ENCODE results near the gene PI4K2A. TPM values are rescaled to one million over a fixed set of nuclear protein-coding genes. Genes with fewer than 3 reads are reported as not detected.
"Not testable (repeated sequence)": the region's sequence is repeated elsewhere in the genome, so short reads cannot be mapped to it uniquely, and the experiment has no call there.

PI4K2A gene
- total RNA-seq, 5 donors from 2014 or later (not counting 1 experiment from before 2014, with no cell fraction given) = 9.0 to 23.1 (median 11.0) TPM

DNA sequence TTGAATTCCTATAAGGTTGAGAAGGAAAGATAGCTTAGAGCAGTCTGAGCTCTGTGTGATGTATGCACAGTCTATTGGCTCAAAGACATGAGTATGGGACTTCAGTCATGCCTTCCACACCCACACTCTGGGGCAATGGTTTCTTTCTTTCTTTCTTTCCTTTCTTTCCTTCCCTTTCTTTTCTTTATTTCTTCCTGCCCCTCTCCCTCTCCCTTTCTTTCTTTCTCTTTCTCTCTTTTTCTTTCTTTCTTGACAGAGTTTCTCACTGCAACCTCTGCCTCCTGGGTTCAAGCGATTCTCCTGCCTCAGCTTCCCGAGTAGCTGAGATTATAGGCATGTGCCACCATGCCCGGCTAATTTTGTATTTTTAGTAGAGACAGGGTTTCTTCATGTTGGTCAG, 1.4 kb upstream of the PI4K2A start:
- H3K4me3 ChIP-seq (ENCODE audit: control insufficient read depth in 1 of 2, extremely low read depth in 1 of 2, low read length in 1 of 2); H3K27me3 ChIP-seq (replicated peaks in 1 of 2; ENCODE audit: control insufficient read depth in 2 of 2, extremely low read depth in 1 of 2, insufficient read depth in 2 of 2, low read length in 1 of 2); ATAC-seq (replicated peaks in 1 of 4); H3K27ac Mint-ChIP-seq; DNase-seq; H3K4me3 Mint-ChIP-seq; H3K9me3 ChIP-seq; H3K36me3 ChIP-seq (ENCODE audit: control insufficient read depth in 2 of 2, extremely low read depth in 1 of 2, insufficient read depth in 1 of 2, low read length in 1 of 2); H3K36me3 Mint-ChIP-seq; CTCF ChIA-PET; H3K9me3 Mint-ChIP-seq; H3K27ac ChIP-seq (ENCODE audit: low read length); H3K27me3 Mint-ChIP-seq; POLR2A ChIA-PET: not testable (repeated sequence)
- H3K4me1 Mint-ChIP-seq = peaks cover 24 to 27% (median 25%) of the 10 kb centered on the region in 3 donors
- WGBS (ENCODE audit: insufficient coverage) = no CpG with 5 or more reads among the region's 3 CpGs
- H3K4me1 ChIP-seq (ENCODE audit: control insufficient read depth in 1 of 2, extremely low read depth in 1 of 2, insufficient read depth in 2 of 2, low read length in 2 of 2) = peaks cover 10 to 18% of the 10 kb centered on the region in 2 experiments

DNA sequence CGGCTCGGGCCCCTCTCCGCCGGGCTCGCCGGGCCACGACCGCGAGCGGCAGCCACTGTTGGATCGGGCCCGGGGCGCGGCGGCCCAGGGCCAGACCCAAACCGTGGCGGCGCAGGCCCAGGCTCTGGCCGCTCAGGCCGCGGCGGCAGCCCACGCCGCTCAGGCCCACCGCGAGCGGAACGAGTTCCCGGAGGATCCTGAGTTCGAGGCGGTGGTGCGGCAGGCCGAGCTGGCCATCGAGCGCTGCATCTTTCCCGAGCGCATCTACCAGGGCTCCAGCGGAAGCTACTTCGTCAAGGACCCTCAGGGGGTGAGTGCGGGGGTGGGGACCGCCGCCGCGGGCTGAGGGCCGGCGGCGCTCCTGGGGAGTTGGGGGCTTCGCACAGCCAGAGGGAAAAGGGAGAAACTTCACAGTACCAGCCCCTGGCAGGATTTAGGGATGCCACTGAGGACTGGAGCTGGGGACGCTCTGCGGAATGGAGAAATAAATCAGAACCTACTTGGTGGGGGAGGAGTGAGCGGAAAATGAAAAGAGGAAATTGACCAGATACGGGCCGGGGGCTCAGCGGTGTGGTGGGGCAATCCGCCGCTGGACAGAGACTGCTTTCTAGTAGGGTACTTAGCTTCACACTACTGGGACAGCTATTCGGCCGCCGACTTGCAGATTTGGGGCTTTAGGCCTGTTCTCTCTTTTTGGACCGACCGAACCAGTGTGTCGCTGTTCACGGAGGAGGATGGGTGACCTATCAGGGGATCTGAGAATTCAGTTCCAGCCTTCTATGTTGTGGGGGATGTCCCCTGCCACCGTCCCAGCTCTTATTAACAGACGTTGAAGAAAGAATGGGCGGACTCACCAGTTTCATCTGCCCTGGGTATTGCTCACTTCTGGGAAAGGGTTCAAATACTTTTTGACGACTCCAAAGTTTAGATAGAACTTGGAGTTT, 669 bp downstream of the PI4K2A start:
- peaks cover 14% of the 10 kb centered on the region for H3K36me3 Mint-ChIP-seq
- peak overlapping the region; percentile 93 to 94 (median 94) for H3K4me3 Mint-ChIP-seq
- ChIA-PET CTCF (interaction anchor here in 1 of 2 donors (1.0 to 1.2 kb wide), 3 partner anchors 8 to 95 kb away, joined by 3 to 7 read pairs (median 6); partner anchors contain the start of genes AVPI1 and ZFYVE27), POLR2A (interaction anchor here (0.5 to 1.2 kb wide), 3 partner anchors 8 to 12 kb away, joined by 3 to 10 read pairs (median 3); no protein-coding TSS in a partner anchor)
- Histone ChIP-seq H3K27me3 (replicated peaks in 1 of 2; ENCODE audit: control insufficient read depth in 2 of 2, extremely low read depth in 1 of 2, insufficient read depth in 2 of 2, low read length in 1 of 2) (no peaks in the 10 kb centered on the region), H3K4me3 (ENCODE audit: control insufficient read depth in 1 of 2, extremely low read depth in 1 of 2, low read length in 1 of 2) (peak overlapping the region; percentile 73 to 74), H3K4me1 (ENCODE audit: control insufficient read depth in 1 of 2, extremely low read depth in 1 of 2, insufficient read depth in 2 of 2, low read length in 2 of 2) (peaks cover 10 to 18% of the 10 kb centered on the region in 2 experiments), H3K27ac (ENCODE audit: low read length) (no peak overlapping the region), H3K9me3 (no peaks in the 10 kb centered on the region), H3K36me3 (ENCODE audit: control insufficient read depth in 2 of 2, extremely low read depth in 1 of 2, insufficient read depth in 1 of 2, low read length in 1 of 2) (peaks cover 8 to 10% of the 10 kb centered on the region in 2 donors)
- no peaks in the 10 kb centered on the region for H3K9me3 Mint-ChIP-seq
- peak overlapping the region; percentile 80 to 83 for H3K27ac Mint-ChIP-seq
- DNase-seq (peak in 9 of 35 experiments; percentile 1 to 33 (median 6)), ATAC-seq (replicated peaks in 1 of 4) (peak in 3 of 4 experiments; percentile 24 to 37 (median 33))
- peaks cover 24 to 30% (median 27%) of the 10 kb centered on the region in 3 donors for H3K4me1 Mint-ChIP-seq
- 1% methylated on average over 55 of the region's 67 CpGs for WGBS (ENCODE audit: insufficient coverage)
- H3K27me3 Mint-ChIP-seq = no peaks in the 10 kb centered on the region

DNA sequence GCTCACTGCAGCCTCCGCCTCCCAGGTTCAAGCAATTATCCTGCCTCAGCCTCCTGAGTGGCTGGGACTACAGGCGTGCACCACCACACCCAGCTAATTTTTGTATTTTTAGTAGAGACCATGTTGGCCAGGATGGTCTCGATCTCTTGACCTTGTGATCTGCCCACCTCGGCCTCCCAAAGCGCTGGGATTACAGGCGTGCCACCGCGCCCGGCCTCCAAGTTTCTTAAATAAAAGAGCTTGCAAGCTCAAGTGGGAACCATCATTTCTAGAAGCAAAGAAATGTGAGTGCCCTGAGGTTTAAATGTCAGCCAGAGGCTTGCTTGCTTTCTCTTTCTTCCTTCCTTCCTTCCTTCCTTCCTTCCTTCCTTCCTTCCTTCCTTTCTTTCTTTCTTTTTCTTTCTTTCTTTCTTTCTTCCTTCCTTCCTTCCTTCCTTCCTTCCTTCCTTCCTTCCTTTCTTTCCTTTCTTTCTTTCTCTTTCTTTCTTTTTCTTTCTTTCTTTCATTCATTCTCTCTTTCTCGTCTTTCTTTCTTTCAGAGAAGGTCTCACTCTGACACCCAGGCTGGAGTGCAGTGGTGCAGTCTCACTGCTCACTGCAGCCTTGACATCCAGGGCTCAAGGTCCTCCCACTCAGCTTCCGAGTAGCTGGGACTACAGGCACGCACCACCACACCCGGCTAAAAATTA, 2.1 kb downstream of the PI4K2A start:
- not testable (repeated sequence) for H3K27ac Mint-ChIP-seq; H3K9me3 ChIP-seq; H3K27ac ChIP-seq (ENCODE audit: low read length); H3K36me3 ChIP-seq (ENCODE audit: control insufficient read depth in 2 of 2, extremely low read depth in 1 of 2, insufficient read depth in 1 of 2, low read length in 1 of 2); H3K27me3 Mint-ChIP-seq; H3K4me3 ChIP-seq (ENCODE audit: control insufficient read depth in 1 of 2, extremely low read depth in 1 of 2, low read length in 1 of 2); H3K9me3 Mint-ChIP-seq; H3K27me3 ChIP-seq (replicated peaks in 1 of 2; ENCODE audit: control insufficient read depth in 2 of 2, extremely low read depth in 1 of 2, insufficient read depth in 2 of 2, low read length in 1 of 2); ATAC-seq (replicated peaks in 1 of 4); DNase-seq
- H3K36me3 Mint-ChIP-seq = peaks cover 17% of the 10 kb centered on the region
- ChIA-PET POLR2A (interaction anchor here (0.7 kb wide), 2 partner anchors 11 kb away, joined by 3 read pairs; no protein-coding TSS in a partner anchor), CTCF (interaction anchor here in 1 of 2 donors (0.6 kb wide), 2 partner anchors 11 to 234 kb away, joined by 3 to 5 read pairs; no protein-coding TSS in a partner anchor)
- WGBS (ENCODE audit: insufficient coverage) = 92% methylated on average over 10 of the region's 13 CpGs
- H3K4me1 Mint-ChIP-seq = peaks cover 24 to 34% (median 31%) of the 10 kb centered on the region in 3 donors
- H3K4me1 ChIP-seq (ENCODE audit: control insufficient read depth in 1 of 2, extremely low read depth in 1 of 2, insufficient read depth in 2 of 2, low read length in 2 of 2) = peaks cover 10 to 18% of the 10 kb centered on the region in 2 experiments
- peak overlapping the region; percentile 73 to 94 (median 93) for H3K4me3 Mint-ChIP-seq

- CTCF ChIA-PET = interaction anchor here in 1 of 2 donors (0.6 kb wide), 1 partner anchor 10 kb away, joined by 3 read pairs; no protein-coding TSS in a partner anchor
- H3K4me3 Mint-ChIP-seq = peak overlapping the region in 2 of 3 donors; percentile 93 to 94
- POLR2A ChIA-PET = no interaction called here
- Histone ChIP-seq H3K27ac (ENCODE audit: low read length) (no peak overlapping the region), H3K9me3 (no peaks in the 10 kb centered on the region), H3K4me1 (ENCODE audit: control insufficient read depth in 1 of 2, extremely low read depth in 1 of 2, insufficient read depth in 2 of 2, low read length in 2 of 2) (peaks cover 10 to 24% of the 10 kb centered on the region in 2 experiments), H3K27me3 (replicated peaks in 1 of 2; ENCODE audit: control insufficient read depth in 2 of 2, extremely low read depth in 1 of 2, insufficient read depth in 2 of 2, low read length in 1 of 2) (no peaks in the 10 kb centered on the region), H3K4me3 (ENCODE audit: control insufficient read depth in 1 of 2, extremely low read depth in 1 of 2, low read length in 1 of 2) (no peak overlapping the region), H3K36me3 (ENCODE audit: control insufficient read depth in 2 of 2, extremely low read depth in 1 of 2, insufficient read depth in 1 of 2, low read length in 1 of 2) (peaks cover 8 to 10% of the 10 kb centered on the region in 2 donors)
- no peaks in the 10 kb centered on the region for H3K27me3 Mint-ChIP-seq
- WGBS (ENCODE audit: insufficient coverage) = no CpG with 5 or more reads among the region's 4 CpGs
- H3K4me1 Mint-ChIP-seq = peaks cover 26 to 40% (median 36%) of the 10 kb centered on the region in 3 donors
- peaks cover 18% of the 10 kb centered on the region for H3K36me3 Mint-ChIP-seq
- no peak overlapping the region for H3K27ac Mint-ChIP-seq
- DNase-seq = no peak
- no peaks in the 10 kb centered on the region for H3K9me3 Mint-ChIP-seq
- no peak for ATAC-seq (replicated peaks in 1 of 4)
These were observed 3.0 kb downstream of the PI4K2A start for GRCh38 chr10:97643441-97643985.

GRCh38 chr10:97644936-97645335, 4.5 kb downstream of the PI4K2A start:
- CTCF ChIA-PET = no interaction called here
- no peak for DNase-seq

More at GRCh38 chr10:97644936-97645335, 4.5 kb downstream of the PI4K2A start:
- Mint-ChIP-seq H3K9me3 (no peaks in the 10 kb centered on the region), H3K4me3 (no peak overlapping the region), H3K36me3 (peaks cover 18% of the 10 kb centered on the region), H3K27ac (no peak overlapping the region), H3K4me1 (peaks cover 34 to 50% (median 44%) of the 10 kb centered on the region in 3 donors), H3K27me3 (no peaks in the 10 kb centered on the region)
- H3K9me3 ChIP-seq = no peaks in the 10 kb centered on the region
- peaks cover 10 to 33% of the 10 kb centered on the region in 2 experiments for H3K4me1 ChIP-seq (ENCODE audit: control insufficient read depth in 1 of 2, extremely low read depth in 1 of 2, insufficient read depth in 2 of 2, low read length in 2 of 2)
- POLR2A ChIA-PET = interaction anchor here in 1 of 2 donors (0.6 kb wide), 1 partner anchor 9 kb away, joined by 3 read pairs; no protein-coding TSS in a partner anchor
- no peak overlapping the region for H3K4me3 ChIP-seq (ENCODE audit: control insufficient read depth in 1 of 2, extremely low read depth in 1 of 2, low read length in 1 of 2)
- WGBS (ENCODE audit: insufficient coverage) = 100% methylated on average over 1 of the region's 4 CpGs
- H3K27ac ChIP-seq (ENCODE audit: low read length) = no peak overlapping the region
- no peaks in the 10 kb centered on the region for H3K27me3 ChIP-seq (replicated peaks in 1 of 2; ENCODE audit: control insufficient read depth in 2 of 2, extremely low read depth in 1 of 2, insufficient read depth in 2 of 2, low read length in 1 of 2)
- no peak for ATAC-seq (replicated peaks in 1 of 4)
- H3K36me3 ChIP-seq (ENCODE audit: control insufficient read depth in 2 of 2, extremely low read depth in 1 of 2, insufficient read depth in 1 of 2, low read length in 1 of 2) = peaks cover 8 to 10% of the 10 kb centered on the region in 2 donors

Data from T-cell (primary cell).